ENCODE results near the gene PTGES2.

DNA sequence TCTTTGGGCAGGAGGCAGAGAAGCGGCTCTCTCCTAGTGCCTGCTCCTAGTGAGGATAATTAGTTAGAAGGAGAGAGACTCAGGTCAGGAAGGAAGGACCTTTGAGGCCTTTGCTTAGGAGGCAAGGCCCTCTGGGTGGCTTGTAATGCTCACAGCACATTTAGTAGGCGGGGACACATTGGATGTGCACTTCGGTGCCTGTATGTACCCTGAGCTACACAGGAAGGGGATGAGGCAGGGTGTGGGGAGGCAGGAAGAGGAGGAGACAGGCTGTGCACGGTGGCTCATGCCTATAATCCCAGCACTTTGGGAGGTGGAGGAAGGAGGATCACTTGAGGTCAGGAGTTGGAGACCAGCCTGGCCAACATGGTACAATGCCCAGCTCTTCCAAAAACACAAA, 14.5 kb upstream of the PTGES2 start:
- TF ChIP-seq POLR2A (IDR thresholded peaks at IDR 0.05; ENCODE audit: insufficient read depth in 1 of 2, low read depth in 2 of 2, low read length in 2 of 2) = no peak
- TF ChIP-seq TAF1 (CRISPR knock-in tag; IDR thresholded peaks at IDR 0.05) = no peak
- TF ChIP-seq ZSCAN22 (CRISPR knock-in tag; IDR thresholded peaks at IDR 0.05) = no peak
- TF ChIP-seq SRF (IDR thresholded peaks at IDR 0.05; ENCODE audit: low read depth, low read length) = no peak
